NCI-H82 treated with DMSO at 0.1 percent for 48 hours (cell line): Measurements from ENCODE around the gene VWA3B.
"Not testable (repeated sequence)": the region's sequence is repeated elsewhere in the genome, so short reads cannot be mapped to it uniquely, and the experiment has no call there.

ENCODE experiments used
- DNase-seq: peaks from one replicate; lab custom pipeline; 2025; ENCODE audit not compliant: unreplicated experiment; lab: John Stamatoyannopoulos, UW

Gene VWA3B

GRCh38 chr2:98086491-98087446, at the start of gene VWA3B:
VWA3B (plus strand) TSS chr2:98087167; CDS start chr2:98093093, 5,926 bp downstream.
- no peak for DNase-seq

- DNase-seq, result no peak
These were observed 49.8 kb upstream of the VWA3B start for GRCh38 chr2:98037206-98037605.

- DNase-seq, result no peak
These were observed 49.2 kb upstream of the VWA3B start for GRCh38 chr2:98037666-98038336.

GRCh38 chr2:98039085-98039756, 47.7 kb upstream of the VWA3B start:
- DNase-seq, result no peak

GRCh38 chr2:98040331-98040939, 46.5 kb upstream of the VWA3B start:
- no peak for DNase-seq

- DNase-seq, result no peak
These were observed 43.9 kb upstream of the VWA3B start for GRCh38 chr2:98043101-98043500.

GRCh38 chr2:98044730-98045129, 42.2 kb upstream of the VWA3B start:
- DNase-seq, result not testable (repeated sequence)

- DNase-seq, result no peak
These were observed 36.9 kb upstream of the VWA3B start for GRCh38 chr2:98050070-98050469.

- DNase-seq, result no peak
These were observed 28.6 kb upstream of the VWA3B start for GRCh38 chr2:98058191-98058975.

GRCh38 chr2:98060277-98060676, 26.7 kb upstream of the VWA3B start:
- DNase-seq, result no peak

- no peak for DNase-seq
These were observed 23.6 kb upstream of the VWA3B start for GRCh38 chr2:98063291-98063854.

GRCh38 chr2:98065808-98066207, 21.2 kb upstream of the VWA3B start:
- no peak for DNase-seq

GRCh38 chr2:98067160-98067559, 19.8 kb upstream of the VWA3B start:
- no peak for DNase-seq

GRCh38 chr2:98070081-98070480, 16.9 kb upstream of the VWA3B start:
- DNase-seq, result no peak

GRCh38 chr2:98072442-98072841, 14.5 kb upstream of the VWA3B start:
- no peak for DNase-seq

- DNase-seq, result no peak
These were observed 8.3 kb upstream of the VWA3B start for GRCh38 chr2:98078701-98079100.

- no peak for DNase-seq
These were observed 2.7 kb upstream of the VWA3B start for GRCh38 chr2:98084151-98084868.

GRCh38 chr2:98084869-98085238, 2.1 kb upstream of the VWA3B start:
- no peak for DNase-seq

- DNase-seq, result no peak
These were observed 1.3 kb upstream of the VWA3B start for GRCh38 chr2:98085649-98086048.
